Cerebellar cortex (tissue), 1 donor: ENCODE data around the gene POLR1C.
"Not testable (repeated sequence)": the region's sequence is repeated elsewhere in the genome, so short reads cannot be mapped to it uniquely, and the experiment has no call there.

Source experiments
- DNase-seq: peaks from one replicate; pipeline ENCODE4 v3.0.0-alpha.2; 2015; ENCODE audit warnings: low spot score

Gene POLR1C

GRCh38 chr6:43492673-43493072, 24.2 kb upstream of the POLR1C start:
- no peak for DNase-seq

- no peak for DNase-seq
Observed at GRCh38 chr6:43493230-43493629, 23.7 kb upstream of the POLR1C start.

- no peak for DNase-seq
Observed at GRCh38 chr6:43493833-43494232, 23.1 kb upstream of the POLR1C start.

- no peak for DNase-seq
Observed at GRCh38 chr6:43494321-43494720, 22.6 kb upstream of the POLR1C start.

- no peak for DNase-seq
Observed at GRCh38 chr6:43494766-43495165, 22.1 kb upstream of the POLR1C start.

- DNase-seq: no peak
Observed at GRCh38 chr6:43495409-43495941, 21.4 kb upstream of the POLR1C start.

GRCh38 chr6:43496370-43497128, 20.3 kb upstream of the POLR1C start:
- DNase-seq: peak; percentile 70

- no peak for DNase-seq
Observed at GRCh38 chr6:43497129-43497396, 19.8 kb upstream of the POLR1C start.

- DNase-seq: no peak
Observed at GRCh38 chr6:43497689-43498088, 19.2 kb upstream of the POLR1C start.

- DNase-seq: not testable (repeated sequence)
Observed at GRCh38 chr6:43498291-43498690, 18.6 kb upstream of the POLR1C start.

- no peak for DNase-seq
Observed at GRCh38 chr6:43499028-43499815, 17.7 kb upstream of the POLR1C start.

- no peak for DNase-seq
Observed at GRCh38 chr6:43500921-43501320, 16.0 kb upstream of the POLR1C start.

GRCh38 chr6:43502666-43503065, 14.2 kb upstream of the POLR1C start:
- no peak for DNase-seq

- no peak for DNase-seq
Observed at GRCh38 chr6:43503443-43503842, 13.4 kb upstream of the POLR1C start.

GRCh38 chr6:43504756-43505593, 11.9 kb upstream of the POLR1C start:
- DNase-seq: no peak

- DNase-seq: no peak
Observed at GRCh38 chr6:43505718-43506117, 11.2 kb upstream of the POLR1C start.

- no peak for DNase-seq
Observed at GRCh38 chr6:43506171-43506570, 10.7 kb upstream of the POLR1C start.

GRCh38 chr6:43506667-43507471, 10.0 kb upstream of the POLR1C start:
- DNase-seq: peak; percentile 91

GRCh38 chr6:43508481-43509141, 8.3 kb upstream of the POLR1C start:
- no peak for DNase-seq

- no peak for DNase-seq
Observed at GRCh38 chr6:43509142-43509983, 7.5 kb upstream of the POLR1C start.
